LNCaP clone FGC (cell line): ENCODE data around the gene SMARCE1.

Experiments used
- DNase-seq: peaks from one replicate; pipeline ENCODE4 v3.0.0-alpha.2; 2011; ENCODE audit warnings: low read depth
- H3K4me3 ChIP-seq: 2 replicates; pipeline ENCODE4 v1.5.1; 2011; ENCODE audit warnings: mild to moderate bottlenecking, low read depth, low read length, control low read depth
- CTCF ChIP-seq: IDR thresholded peaks from 2 replicates; pipeline ENCODE4 v1.5.1; 2012; ENCODE audit warnings: mild to moderate bottlenecking; ENCODE audit not compliant: control insufficient read depth, insufficient read depth; ENCODE audit errors: extremely low read depth

Gene SMARCE1

GRCh38 chr17:40606548-40607353 is 40.9 kb downstream of the SMARCE1 start:
- no peak for TF ChIP-seq CTCF
- DNase-seq: no peak

GRCh38 chr17:40605306-40605705 is 42.3 kb downstream of the SMARCE1 start:
- no peak for TF ChIP-seq CTCF
- H3K4me3 ChIP-seq: no peak overlapping the region
- no peak for DNase-seq

More at GRCh38 chr17:40606548-40607353, 40.9 kb downstream of the SMARCE1 start:
- no peak overlapping the region for H3K4me3 ChIP-seq

- TF ChIP-seq CTCF: no peak
Observed at GRCh38 chr17:40604327-40605080, 43.1 kb downstream of the SMARCE1 start.

GRCh38 chr17:40602445-40603443 is 44.9 kb downstream of the SMARCE1 start:
- no peak for TF ChIP-seq CTCF
- no peak for DNase-seq
- H3K4me3 ChIP-seq: no peak overlapping the region

More at GRCh38 chr17:40604327-40605080, 43.1 kb downstream of the SMARCE1 start:
- DNase-seq: no peak
- H3K4me3 ChIP-seq: no peak overlapping the region

- DNase-seq: no peak
- no peak overlapping the region for H3K4me3 ChIP-seq
- no peak for TF ChIP-seq CTCF
Observed at GRCh38 chr17:40600486-40601046, 47.1 kb downstream of the SMARCE1 start.

GRCh38 chr17:40599468-40599763 is 48.2 kb downstream of the SMARCE1 start:
- DNase-seq: no peak
- no peak for TF ChIP-seq CTCF
- no peak overlapping the region for H3K4me3 ChIP-seq
